ENCODE measurements around the gene DAG1.

Gene DAG1

GRCh38 chr3:49554633-49555265 is 84.7 kb downstream of the DAG1 start:
- peak in 2 of 5 experiments; percentile 39 to 41 for DNase-seq

- no peak for DNase-seq
Measured at GRCh38 chr3:49556500-49557275, 86.6 kb downstream of the DAG1 start.

- no peak for DNase-seq
Measured at GRCh38 chr3:49563040-49563578, 93.0 kb downstream of the DAG1 start.

- no peak for DNase-seq
Measured at GRCh38 chr3:49563766-49564165, 93.7 kb downstream of the DAG1 start.

GRCh38 chr3:49566312-49566711 is 96.2 kb downstream of the DAG1 start:
- DNase-seq: no peak

DNA sequence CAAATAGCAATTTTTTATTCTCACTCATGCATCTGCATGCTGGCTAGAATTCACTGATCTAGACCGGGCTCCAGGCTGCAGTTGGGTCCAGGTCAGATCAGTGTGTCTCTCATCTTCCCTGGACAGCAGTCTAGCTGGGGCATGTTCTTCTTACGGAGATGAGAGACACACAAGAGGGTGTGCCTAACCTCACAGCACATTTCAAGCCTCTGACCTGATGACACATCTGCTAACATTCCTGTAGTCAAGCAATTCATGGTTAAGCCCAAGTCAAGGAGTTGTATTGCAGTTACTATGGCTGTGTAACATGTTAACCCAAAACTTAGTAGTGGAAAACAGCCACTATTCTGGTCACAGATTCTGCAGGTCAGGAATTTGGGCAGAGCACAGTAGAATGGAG is 97.3 kb downstream of the DAG1 start:
- DNase-seq: no peak

- no peak for DNase-seq
Measured at GRCh38 chr3:49568965-49569364, 98.9 kb downstream of the DAG1 start.

GRCh38 chr3:49570028-49570654 is 100.1 kb downstream of the DAG1 start:
- no peak for DNase-seq

GRCh38 chr3:49582177-49582576 is 112.1 kb downstream of the DAG1 start:
- DNase-seq: no peak
